HG02763 (cell line): Measurements from ENCODE around the gene EGLN1.
A peak's percentile ranks its signal among the peaks of the same experiment; 100 is the strongest.

ENCODE experiments used
- ATAC-seq: cut with Tn5 transposase; IDR thresholded peaks from one replicate; pipeline ENCODE4 v1.9.1; 2021; ENCODE audit warnings: mild to moderate bottlenecking, moderate library complexity; ENCODE audit not compliant: unreplicated experiment

The EGLN1 gene

DNA sequence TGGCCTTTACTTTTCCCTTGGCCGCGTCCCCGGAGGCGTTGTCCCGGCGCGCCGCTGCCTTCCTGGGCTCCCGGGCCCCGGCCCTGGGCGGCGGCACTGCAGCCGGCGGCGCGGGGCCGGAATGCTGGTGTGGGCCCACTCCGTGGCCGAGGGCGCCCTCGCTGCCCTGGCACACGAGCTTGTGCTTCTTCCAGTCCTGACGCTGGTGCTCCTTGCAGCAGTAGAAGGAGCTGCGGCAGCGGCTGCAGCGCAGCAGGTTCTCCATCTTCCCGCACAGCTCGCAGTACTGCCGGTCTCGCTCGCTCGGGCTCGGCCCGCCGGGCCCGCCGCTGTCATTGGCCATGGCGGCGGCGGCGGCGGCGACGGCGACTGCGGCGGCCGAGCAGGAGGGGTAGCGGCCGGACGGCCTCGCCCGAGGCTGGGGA is 529 bp downstream of the EGLN1 start:
- ATAC-seq, result peak; percentile 27

DNA sequence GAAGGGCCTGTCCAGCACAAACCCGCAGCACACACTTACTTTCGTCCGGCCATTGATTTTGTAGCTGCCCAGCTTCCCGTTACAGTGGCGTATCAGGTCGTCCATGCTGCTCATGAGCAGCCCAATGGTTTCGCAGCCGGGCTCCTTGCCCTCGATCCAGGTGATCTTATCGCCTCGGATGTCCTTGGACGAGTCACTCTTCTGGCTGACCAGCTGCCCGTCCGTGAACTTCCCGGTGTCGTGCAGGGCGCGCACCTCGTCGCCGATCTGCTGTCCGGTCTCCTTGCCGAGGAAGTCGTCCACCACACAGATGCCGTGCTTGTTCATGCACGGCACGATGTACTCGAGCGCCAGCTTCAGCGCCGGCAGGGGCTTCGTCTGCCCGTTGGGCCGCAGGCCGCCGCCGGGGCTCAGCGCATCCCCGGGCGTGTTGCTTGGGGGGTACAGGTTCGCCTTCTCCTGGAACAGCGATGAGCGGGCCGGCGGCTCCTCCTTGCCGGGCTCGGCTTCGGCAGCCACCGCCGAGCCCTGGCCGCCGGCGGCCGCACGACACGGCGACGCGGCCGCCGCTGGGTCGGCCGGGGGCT is 1.0 kb downstream of the EGLN1 start:
- ATAC-seq, result peak; percentile 3

DNA sequence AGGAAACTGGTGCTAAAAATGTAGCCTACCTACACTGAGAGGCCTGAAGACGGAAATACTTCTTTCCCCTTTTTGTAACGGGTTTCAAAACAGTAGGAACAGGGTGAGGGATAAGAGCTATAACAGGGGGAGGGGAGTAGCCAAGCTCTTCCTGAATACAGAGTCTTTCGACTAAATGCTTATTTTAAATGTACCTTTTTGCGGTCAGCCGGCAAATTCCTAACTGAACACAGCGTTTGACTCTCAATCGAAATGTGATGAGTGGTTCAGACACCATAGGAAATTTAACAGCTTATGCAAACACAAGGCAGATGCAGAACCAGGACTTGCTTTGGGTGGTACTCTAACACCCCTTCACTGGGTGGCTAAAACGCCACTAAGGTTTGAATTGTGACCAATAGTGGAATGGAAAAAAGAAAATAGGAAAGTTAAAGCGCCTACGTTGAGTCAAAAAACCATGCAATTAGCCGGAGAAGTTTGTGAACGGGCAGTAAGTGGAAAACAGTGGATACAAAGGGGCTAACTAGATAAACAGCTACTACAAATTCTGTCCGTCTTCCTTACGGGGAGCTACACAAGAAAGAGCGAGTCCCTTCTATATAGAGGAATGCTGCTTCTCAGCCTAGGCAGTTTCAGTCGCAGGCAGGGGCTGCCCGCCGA is 1.7 kb downstream of the EGLN1 start:
- ATAC-seq, result no peak

DNA sequence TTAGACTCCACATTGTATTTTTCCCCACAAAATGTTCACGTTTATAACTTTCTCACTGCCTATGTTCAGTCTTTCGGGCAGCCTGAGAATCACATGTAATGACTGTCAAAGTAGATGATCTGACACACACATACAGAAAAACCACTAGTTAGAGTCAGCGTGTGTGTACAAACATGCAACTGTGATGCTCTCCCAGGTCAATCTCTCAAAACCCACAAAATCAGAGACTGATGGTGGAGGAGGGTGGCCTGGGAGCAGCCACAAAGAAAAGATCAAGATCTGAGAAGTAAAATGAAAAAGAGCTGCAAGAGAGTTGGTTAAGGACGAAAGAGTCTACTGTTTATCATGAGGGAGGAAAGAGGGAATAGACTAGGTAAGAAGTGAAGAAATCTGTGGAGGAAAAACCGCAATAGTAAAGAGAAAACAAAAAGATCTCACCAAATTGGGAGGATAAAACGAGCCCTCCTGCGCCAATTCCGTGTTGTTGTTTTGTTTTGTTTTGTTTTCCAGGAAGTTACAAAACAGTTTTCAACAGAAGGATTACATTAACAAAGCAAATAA is 2.3 kb downstream of the EGLN1 start:
- ATAC-seq, result no peak

DNA sequence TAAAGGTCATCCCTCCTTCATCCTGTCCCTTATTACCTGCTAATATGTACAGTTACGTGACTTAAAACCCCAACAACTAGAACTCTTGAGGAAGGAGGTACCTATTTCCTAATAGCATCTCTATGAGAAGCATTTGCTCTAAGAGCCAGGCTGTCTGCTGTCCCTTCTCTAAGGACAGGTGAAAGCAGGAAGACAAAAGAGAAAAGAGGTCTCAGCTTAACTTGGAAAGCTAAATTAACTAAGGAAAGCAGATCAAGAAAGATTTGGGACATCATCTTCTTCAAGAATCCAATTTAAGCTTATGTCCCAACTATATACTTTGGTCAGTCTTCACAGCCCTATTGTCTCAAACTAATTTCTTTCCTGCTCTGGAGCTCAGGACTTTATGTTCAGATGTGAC is 2.9 kb downstream of the EGLN1 start:
- ATAC-seq, result no peak

DNA sequence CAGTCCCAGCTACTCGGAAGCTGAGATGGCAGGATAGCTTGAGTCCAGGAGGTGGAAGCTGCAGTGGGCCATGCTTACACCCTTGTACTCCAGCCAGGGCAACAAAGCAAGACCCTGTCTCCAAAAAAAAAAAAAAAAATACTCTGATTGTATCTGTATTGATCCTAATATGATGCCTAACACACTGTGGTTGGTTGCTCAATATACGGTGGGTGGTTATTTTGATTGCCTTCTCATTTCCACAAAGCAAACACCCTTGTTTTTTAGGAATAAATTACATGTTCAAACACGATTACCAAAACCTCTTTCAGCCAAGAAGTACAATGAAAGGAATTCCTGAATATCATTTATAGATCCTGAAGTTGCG is 3.4 kb downstream of the EGLN1 start:
- no peak for ATAC-seq

DNA sequence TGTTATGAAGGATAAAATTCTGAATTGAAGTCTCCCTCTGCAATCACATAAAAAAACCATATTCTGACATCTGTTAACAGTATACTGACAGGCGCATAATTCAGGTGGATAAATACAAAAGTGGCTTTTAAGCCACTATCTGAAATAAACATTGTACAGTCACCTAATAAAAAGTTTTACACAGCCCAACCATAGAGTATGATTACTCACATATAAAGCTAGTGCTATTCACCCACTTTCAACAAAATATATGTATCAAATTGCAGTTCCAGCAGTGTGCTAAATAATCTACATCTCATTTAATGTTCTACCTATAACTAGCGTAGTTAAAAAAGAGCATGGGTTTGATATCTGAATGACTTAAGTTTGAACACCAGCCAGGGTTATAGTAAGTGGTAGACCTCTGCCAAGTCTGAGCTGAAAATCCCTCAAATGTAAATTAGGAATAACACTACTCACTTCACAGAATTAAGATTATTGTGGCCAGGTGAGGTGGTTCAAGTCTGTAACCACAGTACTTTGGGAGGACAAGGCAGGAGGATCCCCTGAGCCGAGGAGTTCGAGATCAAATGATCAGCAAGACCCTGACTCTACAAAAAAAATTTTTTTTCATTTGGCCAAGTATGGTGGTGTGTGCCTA is 3.9 kb downstream of the EGLN1 start:
- ATAC-seq, result no peak

DNA sequence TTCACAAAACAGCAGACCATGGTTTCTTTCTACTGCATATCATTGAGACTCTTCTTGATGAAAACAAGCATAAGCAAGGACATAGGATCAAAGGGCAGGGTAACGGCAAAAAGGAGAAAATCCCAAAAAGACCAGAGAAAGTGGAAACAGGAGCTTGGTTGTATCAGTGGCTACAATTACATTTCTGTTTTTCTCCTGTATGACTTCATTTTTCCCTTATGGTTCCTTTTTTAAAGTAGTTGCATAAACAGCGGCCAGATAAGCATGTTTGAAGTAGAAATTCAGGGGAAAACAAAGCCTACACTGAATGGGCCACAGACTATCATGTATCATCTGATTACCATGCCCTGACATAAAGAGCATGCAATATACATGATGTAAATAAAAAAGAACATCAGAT is 4.6 kb downstream of the EGLN1 start:
- no peak for ATAC-seq

DNA sequence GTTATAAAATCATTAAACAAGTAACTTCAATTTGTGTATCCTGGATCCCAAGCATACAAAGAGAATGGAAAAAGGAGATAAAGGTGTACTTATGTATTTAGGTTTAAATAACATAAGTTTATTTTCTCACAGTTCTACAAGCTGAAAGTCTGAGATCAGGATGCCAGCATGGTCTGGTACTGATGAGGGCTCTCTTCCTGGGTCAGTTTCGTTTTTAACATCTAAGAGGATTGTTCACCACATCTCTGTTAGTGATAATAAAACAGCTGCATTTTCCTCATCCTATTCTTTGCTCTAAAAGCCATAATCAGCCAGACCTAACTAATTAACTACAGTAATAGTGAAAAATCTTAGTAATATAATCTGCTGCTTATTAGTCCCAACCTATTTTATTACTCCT is 5.2 kb downstream of the EGLN1 start:
- ATAC-seq, result no peak

DNA sequence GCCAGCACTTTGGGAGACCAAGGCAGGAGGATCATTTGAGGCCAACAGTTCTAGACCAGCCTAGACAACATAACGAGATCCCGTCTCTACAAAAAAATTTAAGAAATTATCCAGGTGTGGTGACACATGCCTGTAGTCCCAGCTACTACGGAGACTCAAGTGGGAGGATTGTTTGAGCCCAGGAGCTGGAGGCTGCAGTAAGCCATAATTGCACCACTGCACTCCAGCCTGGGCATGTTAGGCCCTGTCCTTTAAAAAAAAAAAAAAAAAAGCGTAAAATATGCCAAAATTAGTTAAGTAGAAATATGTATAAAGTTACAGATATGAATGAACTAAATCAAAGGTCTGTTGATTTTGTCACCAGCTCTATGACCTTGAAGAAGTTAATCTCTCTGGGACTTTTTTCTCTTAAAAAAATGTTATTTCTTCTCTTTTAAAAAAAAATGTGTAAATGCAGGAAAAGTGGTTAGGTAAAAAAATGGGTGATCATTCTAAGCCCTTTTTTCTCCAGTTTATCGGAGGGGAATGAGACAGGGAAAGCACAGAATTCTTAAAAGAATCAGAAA is 7.0 kb downstream of the EGLN1 start:
- no peak for ATAC-seq

DNA sequence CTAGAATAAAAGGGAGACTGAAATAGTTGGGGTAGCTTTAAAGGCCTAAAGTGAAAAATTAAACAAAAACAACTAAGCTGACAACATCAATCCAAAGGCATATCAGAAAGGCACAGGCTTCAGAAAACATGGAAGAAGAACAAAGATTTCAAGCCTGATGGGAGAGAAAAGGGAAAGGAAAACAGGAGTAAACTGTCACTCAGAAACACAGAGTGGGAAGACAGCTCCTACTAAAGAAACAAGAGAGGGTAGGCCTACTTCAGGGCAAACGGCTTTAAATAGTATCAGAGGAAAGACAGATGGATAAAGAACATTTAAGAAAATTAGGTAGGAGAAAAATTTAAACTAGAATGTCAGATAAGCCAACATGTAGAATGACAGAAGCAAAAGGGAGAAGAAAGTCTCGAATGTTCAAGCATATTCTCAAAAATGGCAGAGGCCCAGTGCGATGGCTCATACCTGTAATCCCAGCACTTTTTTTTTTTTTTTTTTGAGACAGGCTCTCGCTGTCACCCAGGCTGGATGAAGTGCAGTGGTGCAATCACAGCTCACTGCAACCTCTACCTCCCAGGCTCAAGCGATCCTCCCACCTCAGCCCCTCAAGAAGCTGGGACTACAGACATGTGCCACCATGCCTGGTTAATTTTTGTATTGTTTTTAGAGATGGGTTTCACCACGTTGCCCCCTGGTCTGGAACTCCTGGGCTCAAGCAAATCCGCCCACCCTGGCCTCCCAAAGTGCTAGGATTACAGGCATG is 7.6 kb downstream of the EGLN1 start:
- no peak for ATAC-seq

DNA sequence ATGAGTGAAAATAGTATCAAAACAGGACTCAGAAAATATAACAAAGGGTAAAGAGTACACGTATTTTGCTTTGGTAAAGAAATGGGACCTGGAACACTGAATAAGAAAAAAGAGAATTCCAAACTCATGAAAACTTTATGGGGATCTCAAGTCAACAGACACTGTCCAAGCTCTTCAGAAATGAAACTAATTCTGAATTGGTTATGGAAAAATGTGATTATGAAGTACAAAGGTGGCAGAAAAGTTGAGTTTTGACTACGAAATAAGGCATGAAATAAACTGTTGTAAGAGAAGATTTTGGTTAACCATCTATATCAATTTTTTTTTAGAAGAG is 8.4 kb downstream of the EGLN1 start:
- ATAC-seq, result no peak

DNA sequence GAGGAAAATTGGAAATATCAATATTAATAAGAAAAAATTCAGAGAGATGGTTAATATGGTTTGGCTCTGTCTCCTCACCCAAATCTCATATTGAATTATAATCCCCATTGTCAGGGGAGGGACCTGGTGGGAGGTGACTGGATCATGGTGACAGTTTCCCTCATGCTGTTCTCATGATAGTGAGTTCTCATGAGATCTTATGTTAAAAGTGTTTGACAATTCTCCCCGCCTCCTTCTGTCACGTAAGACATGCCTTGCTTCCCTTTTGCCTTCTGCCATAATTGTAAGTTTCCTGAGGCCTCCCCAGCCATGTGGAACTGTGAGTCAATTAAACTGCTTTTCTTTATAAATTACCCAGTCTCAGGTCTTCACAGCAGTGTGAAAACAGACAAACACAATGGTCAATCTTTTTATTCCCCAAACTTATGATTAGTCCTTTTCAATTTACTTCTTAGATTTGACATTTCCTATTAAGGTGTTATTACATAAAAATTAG is 11.0 kb downstream of the EGLN1 start:
- no peak for ATAC-seq

DNA sequence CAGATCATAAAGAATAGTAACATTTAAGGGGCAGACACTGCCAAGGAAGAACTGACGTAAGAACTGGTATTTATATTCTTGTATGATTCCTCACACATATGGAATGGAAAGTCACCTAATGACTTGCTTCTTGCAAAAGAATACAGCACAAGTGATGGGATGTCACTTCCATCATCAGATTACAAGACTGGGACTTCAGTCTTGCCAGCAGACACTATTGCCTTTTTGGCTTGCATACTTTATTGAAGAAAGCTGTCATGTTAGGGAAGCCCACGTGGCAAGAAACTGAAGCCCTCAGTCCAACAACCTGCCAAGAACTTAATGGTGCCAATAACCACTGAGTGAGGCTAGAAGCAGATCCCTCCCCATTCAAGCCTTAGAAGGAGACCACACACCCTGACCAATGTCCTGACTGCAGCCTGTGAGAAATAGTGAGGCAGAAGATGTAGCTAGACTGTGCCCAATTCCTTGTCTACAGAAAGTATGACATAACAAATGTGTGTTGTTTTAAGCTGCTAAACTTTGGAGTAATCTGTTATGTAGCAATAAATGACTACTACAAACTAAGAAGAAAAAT is 12.0 kb downstream of the EGLN1 start:
- no peak for ATAC-seq

DNA sequence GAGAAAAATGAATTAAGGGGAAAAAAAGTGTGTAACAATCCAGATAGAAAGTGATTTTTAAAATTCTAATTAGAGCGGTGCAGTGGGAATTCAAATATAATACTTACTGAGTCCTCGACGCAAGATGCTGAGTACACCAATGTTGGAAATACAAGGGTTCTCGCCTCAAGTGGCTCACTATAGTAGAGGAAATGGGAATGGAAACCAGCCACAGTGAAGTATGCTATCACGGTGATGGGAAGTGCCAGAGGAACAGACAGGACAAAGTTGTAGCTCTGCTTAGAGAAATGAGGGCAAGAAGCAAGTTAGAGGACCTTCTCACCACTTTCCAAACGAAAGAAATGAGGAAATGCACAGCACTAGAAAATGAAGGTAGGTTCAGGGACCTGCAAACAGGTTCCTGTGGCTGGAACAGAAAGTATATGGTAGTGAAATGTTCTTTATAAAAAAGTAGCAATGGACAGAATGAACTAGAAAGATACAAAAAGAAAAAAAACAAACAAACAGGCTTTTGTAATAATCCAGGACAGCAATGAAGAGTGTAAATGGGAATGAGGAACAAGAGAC is 13.5 kb downstream of the EGLN1 start:
- ATAC-seq, result no peak

DNA sequence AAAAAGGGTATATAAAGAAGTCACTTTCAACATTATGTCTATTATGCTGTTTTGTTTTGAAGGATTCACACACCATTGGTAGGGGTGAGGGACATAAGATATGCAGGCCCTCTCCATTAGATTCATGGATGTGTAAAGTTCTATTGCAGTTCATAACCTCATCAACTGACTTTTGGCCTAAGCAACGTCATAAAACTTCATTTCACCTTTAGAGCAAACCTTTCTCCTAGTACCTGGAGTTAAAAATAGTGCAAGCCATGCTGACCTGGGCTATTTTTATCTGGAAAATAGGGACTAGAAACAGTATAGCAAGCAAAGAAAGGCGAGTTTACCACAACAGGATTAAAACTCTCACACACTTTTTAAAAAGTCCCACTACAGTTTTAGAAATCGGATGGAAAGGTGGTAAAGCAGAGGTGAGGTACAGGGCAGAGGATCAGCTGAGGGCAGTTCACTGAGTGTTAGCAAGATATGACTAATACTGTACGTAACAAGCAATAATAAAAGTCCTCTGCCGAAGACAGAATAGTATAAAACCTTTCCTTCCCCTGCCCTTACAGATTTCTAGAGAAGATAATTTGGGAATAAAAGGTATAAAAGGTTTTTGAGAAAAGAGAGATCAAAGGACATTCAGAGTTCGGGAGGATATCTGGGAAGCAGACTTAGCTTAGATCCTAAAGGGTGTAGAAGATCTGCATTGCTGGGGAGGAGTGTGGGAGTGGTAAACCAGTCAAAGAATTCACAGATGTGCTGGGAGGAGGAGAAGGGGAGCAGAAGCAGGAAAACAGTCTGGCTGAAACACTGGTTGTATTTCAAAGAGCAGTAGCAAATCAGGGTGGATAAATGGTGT is 14.3 kb downstream of the EGLN1 start:
- no peak for ATAC-seq

DNA sequence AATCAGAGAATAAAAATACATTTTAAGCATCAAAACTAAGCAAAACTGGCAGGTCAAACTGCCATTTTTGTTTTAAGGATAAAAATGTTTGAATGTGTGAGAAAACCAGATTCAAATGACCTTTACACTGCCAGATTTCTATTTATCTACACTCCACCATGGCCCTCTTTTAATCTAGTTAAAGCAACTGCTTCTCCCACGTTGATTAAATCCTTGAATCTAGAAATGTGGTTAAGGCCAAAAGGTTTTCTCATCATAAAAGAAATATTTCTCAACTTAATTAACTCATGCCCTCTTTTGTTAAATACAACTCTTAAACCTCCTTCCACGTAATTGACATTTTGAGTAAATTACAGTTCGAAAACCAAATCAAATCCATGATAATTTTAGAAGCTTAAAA is 15.0 kb downstream of the EGLN1 start:
- no peak for ATAC-seq

DNA sequence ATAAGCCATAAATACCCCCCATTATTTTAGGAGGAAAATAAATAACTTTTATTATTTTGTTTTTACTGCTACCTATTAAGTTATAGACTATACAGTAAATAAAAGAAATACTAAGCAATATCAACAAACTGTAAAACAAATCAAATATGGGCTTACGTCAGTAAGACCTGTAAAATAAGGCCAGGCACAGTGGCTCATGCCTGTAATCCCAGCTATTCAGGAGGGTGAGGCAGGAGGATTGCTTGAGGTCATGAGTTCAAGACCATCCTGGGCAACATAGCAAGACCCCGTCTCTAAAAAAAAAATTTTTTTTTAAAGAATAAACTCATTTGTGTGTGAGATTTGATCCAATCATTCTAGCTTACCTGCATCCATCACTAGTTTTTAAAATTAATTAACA is 17.8 kb downstream of the EGLN1 start:
- no peak for ATAC-seq

DNA sequence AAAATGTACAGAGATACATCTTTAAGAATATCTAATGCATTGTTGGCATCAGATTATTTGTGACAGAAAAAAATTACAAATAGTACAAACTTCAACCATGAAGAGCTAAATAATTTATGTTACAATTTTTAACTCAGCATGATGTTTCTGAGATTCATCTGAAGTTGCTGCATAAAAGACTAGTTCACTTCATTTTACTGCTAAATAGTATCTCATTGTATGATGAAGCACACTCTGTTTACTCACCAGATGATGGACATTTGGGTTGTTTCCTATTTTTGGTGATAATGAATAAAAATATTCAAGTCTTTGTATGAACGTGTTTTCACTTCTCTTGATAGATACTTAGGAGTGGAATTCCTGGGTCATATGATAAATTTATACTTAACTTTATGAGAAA is 20.6 kb downstream of the EGLN1 start:
- ATAC-seq, result no peak
